ACHN (cell line): ENCODE results near the gene PRAMEF2.
"Not testable (repeated sequence)": the region's sequence is repeated elsewhere in the genome, so short reads cannot be mapped to it uniquely, and the experiment has no call there.

ENCODE experiments used
- DNase-seq: peaks from one replicate; pipeline ENCODE4 v3.0.0-alpha.2; 2015
- in situ Hi-C: cut with HindIII; loops from 2 replicates; pipeline ENCODE4 v1.10.0; 2017; ENCODE audit warnings: low sequenced_read_pairs, low pct_ligation_motif_present, low pct_unique_long_range_greater_than_20kb

Gene PRAMEF2, protein sequence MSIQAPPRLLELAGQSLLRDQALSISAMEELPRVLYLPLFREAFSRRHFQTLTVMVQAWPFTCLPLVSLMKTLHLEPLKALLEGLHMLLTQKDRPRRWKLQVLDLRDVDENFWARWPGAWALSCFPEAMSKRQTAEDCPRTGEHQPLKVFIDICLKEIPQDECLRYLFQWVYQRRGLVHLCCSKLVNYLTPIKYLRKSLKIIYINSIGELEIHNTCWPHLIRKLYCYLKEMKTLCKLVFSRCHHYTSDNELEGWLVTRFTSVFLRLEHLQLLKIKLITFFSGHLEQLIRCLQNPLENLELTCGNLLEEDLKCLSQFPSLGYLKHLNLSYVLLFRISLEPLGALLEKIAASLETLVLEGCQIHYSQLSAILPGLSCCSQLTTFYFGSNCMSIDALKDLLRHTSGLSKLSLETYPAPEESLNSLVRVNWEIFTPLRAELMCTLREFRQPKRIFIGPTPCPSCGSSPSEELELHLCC

DNA sequence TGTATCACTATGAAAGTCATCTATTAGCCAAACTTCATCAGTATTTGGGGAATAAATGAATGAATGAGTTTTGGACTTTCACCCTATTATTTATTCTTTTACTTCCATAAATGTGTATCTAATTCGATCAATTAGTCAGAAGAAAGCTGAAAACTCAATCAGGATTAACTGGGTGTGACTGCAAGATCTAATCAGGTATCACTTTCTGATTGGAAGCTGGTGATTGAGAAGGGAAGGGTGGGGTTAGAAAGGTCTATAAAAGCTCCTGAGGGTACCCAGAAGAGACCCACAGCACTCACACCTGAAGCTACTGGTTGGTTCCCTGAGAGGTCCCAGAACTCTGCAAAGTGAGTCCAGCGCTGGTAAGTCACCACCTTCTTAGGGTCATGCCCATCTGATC lies at the start of gene PRAMEF2:
PRAMEF2 (plus strand) TSS at position 301 of the 400 bp plus-strand sequence. CDS start 1,924 bp downstream, outside the sequence.
- DNase-seq, in situ Hi-C loops: not testable (repeated sequence)

DNA sequence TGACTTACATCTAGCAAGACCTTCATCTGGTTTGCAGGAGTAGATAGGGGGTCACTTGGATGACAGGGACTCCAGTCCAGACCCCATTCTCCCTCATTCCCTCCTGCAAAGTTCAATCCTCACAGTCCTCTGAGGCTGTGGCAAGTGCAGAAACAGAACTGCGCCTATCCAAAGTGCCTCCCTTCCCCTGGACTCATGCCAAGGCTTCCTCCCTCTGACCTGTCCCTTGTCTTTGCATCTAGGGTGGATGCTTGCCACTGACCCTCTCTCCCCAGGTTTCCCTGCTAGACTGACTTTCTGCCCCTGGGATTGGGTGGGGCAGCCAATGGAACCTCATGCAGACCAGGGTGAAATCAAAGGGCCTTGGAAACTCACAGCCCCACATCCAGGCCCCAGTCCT lies 47.0 kb upstream of the PRAMEF2 start:
- in situ Hi-C loops: no loop called here
- no peak for DNase-seq

DNA sequence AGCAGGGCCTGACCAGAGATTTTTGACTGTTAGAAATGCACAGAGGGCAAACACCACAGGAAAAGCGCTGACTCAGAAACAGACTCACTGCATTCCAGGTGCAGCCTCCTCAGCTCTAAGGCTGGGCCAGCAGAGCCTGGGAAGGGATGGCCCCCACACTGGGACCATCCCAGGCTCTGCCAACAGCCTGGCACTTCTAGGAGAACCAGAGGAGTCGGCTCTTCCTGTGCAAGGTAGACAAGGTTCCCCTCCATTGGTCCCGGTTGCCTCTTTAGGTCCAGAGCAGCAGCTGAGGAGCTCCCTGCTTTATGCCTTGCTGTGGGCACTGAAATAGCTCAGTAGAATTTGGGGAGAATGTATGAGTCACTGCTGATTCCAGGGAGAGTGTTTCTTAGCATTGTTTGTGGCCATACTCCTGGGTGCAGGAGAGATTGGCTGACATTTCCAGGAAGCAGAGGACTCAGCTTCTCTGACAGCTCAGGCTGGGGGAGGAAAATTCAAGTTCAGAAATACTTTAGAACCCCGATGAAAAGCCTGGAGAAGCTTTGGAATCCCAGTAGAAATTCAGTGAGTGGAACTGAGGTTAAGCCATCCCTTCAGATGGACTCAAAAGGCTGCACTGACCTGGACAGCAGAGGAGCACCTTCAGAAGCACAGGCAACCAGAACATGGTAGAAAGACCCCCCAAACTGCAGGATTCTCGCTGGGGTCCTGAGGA lies 46.0 kb upstream of the PRAMEF2 start:
- in situ Hi-C loops: no loop called here
- no peak for DNase-seq

DNA sequence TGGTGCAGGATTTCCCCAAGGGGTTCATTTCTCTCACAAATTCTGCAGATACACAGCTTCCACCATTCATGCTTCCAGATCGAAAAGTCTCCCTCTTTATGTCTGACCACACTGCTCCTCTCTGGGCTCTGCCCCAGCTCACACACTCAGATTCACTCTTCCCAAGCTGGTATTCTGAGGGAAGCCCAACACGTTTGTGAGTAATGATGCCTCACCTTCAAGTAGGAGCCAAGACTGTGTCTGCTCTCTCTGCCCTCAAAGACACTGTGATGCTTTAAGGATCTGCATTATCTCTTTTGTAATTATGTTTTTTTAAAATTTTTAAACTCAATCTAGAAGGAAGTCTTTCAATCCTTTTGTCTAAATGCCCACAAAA lies 45.5 kb upstream of the PRAMEF2 start:
- no peak for DNase-seq
- in situ Hi-C loops: no loop called here

DNA sequence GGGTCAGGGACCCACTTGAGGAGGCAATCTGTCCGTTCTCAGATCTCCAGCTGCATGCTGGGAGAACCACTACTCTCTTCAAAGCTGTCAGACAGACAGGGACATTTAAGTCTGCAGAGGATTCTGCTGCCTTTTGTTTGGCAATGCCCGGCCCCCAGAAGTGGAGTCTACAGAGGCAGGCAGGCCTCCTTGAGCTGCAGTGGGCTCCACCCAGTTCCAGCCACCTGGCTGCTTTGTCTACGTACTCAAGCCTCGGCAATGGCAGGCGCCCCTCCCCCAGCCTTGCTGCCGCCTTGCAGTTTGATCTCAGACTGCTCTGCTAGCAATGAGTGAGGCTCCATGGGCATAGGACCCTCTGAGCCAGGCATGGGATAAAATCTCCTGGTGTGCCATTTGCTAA lies 37.8 kb upstream of the PRAMEF2 start:
- DNase-seq, in situ Hi-C loops: not testable (repeated sequence)

DNA sequence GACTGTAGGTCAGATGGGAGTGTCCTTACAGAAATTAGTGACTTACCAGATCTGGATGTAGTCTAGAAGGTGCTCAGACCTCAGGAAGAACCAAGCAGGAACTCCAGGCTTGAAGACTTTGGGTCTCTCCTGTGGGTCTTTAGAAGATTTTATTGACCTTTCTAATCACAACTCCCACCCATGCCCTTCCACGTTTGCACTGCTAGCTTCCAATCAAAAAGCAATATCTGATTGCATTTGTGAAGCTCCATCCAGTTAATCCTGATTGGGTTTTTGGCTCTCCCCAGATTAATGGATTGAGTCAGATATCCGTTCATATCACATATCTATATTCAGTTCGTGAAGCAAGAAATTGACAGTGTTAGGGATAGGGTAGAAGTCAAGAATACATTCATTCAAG lies 25.6 kb upstream of the PRAMEF2 start, which contains the start of gene PRAMEF11:
PRAMEF11 (minus strand) TSS at position 101 of the 400 bp plus-strand sequence. CDS start 2,621 bp downstream, outside the sequence.
- DNase-seq, in situ Hi-C loops: not testable (repeated sequence)

DNA sequence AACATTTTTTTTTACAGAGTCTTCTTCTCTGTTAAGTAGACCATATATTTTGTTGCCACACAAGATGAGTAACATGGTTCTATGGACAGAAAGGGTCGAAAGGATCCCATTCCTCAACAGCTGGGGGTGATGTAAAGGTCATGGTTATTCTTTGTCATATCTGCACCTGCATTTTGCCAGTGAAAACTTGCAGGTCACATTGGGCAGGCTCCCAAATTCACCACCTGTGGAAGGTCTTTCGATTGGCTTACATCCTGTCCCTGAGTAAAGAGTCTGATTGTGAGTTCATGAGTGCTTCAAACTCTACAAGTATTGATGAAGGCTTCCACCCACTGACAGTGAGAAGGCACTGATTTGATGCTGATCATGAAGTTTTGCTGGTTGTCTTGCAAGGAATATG lies 23.6 kb upstream of the PRAMEF2 start:
- in situ Hi-C loops, DNase-seq: not testable (repeated sequence)

DNA sequence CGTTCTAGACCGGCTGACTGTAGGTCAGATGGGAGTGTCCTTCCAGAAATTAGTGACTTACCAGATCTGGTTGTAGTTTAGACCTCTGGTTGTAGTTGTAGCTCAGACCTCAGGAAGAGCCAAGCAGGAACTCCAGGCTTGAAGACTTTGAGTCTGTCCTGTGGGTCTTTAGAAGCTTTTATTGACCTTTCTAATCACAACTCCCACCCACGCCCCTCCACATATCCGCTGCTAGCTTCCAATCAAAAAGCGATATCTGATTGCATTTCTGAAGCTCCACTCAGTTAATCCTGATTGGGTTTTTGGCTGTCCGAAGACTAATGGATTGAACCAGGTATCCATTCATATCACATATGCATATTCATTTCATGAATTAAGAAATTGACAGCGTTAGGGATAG lies 8.3 kb upstream of the PRAMEF2 start, which contains the start of gene HNRNPCL1:
HNRNPCL1 (minus strand) TSS at position 101 of the 400 bp plus-strand sequence. CDS start 431 bp downstream, outside the sequence.
- DNase-seq, in situ Hi-C loops: not testable (repeated sequence)

DNA sequence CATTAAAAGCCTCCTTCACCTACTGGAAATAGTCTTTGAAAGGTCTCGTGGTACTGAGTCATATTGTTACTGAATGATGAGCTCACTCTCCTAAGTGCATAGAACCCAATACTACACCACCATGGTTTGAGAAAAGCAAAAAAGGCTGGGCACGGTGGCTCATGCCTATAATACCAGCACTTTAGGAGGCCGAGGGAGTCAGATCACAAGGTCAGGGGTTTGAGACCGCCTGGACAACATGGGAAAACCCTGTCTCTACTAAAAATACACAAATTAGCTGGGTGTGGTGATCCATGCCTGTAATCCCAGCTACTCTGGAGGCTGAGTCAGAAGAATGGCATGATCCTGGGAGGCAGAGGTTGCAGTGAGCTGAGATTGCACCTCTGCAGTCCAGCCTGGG lies 5.1 kb upstream of the PRAMEF2 start:
- in situ Hi-C loops: no loop called here
- peak; percentile 14 for DNase-seq

DNA sequence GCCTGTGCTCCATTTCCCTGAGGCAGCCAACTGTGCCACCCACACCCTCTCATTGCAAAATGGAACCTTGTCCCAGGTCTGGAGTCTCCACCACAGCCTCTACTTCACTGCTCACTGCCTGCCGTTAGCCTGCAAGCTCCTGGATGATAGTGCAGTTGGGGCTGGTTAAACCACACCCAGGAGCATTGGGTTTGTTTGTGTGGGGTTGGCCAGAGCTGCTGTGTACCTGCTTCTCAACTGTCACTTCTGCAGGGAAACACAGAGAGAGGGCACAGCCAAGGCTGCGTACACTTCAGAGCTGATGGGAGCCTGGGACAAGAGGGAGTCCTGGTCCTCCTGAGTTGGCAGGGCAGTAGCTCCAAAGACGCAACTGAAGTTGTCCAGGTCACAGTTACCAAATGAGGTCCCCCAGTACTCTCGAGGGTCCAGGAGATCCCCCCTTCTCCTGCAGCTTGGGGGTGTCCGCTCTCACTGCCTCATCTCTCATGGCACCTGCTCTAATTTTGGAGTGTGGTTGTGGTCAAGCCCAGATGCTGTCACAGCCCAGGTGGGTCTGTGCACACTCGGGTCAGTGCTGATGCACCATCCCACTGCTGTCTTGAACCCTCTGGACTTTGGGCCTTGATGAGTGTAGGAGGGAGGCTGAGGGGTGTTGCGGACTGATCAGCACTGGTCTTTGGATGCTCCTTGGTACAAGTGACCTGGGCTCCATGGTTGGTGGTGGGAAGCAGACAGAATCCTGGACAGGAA lies 6.4 kb downstream of the PRAMEF2 start:
- in situ Hi-C loops, DNase-seq: not testable (repeated sequence)

DNA sequence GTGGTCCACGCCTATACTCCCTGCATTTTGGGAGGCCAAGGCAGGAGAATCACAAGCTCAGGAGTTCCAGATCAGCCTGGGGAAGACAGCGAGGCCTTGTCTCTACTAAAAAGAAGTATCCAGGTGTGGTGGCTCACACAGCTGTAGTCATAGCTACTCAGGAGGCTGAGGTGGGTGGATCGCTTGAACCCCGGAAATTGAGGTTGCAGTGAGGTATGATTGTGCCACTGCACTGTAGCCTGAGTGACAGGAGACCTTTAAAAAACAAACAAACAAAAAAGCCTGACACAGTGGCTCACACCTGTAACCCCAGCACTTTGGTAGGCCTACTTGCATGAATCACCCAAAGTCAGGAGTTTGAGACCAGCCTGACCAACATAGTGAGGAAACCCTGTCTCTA lies 21.6 kb downstream of the PRAMEF2 start:
- in situ Hi-C loops, DNase-seq: not testable (repeated sequence)

DNA sequence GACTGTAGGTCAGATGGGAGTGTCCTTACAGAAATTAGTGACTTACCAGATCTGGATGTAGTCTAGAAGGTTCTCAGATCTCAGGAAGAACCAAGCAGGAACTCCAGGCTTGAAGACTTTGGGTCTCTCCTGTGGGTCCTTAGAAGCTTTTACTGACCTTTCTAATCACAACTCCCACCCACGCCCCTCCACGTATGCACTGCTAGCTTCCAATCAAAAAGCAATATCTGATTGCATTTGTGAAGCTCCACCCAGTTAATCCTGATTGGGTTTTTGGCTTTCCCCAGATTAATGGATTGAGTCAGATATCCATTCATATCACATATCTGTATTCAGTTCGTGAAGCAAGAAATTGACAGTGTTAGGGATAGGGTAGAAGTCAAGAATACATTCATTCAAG lies 29.2 kb downstream of the PRAMEF2 start, which contains the start of gene PRAMEF4:
PRAMEF4 (minus strand) TSS at position 101 of the 400 bp plus-strand sequence. CDS start 2,807 bp downstream, outside the sequence.
- in situ Hi-C loops, DNase-seq: not testable (repeated sequence)

DNA sequence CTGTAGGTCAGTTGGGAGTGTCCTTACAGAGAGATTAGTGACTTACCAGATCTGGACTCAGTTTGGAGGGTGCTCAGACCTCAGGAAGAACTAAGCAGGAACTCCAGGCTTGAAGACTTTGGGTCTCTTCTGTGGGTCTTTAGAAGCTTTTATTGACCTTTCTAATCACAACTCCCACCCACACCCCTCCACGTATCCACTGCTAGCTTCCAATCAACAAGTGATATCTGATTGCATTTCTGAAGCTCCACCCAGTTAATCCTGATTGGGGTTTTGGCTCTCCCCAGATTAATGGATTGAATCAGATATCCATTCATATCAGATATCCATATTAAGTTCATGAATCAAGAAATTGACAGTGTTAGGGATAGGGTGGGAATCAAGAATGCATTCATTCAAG lies 41.3 kb downstream of the PRAMEF2 start, which contains the start of gene PRAMEF10:
PRAMEF10 (minus strand) TSS at position 101 of the 400 bp plus-strand sequence. CDS start 2,423 bp downstream, outside the sequence.
- in situ Hi-C loops, DNase-seq: not testable (repeated sequence)

DNA sequence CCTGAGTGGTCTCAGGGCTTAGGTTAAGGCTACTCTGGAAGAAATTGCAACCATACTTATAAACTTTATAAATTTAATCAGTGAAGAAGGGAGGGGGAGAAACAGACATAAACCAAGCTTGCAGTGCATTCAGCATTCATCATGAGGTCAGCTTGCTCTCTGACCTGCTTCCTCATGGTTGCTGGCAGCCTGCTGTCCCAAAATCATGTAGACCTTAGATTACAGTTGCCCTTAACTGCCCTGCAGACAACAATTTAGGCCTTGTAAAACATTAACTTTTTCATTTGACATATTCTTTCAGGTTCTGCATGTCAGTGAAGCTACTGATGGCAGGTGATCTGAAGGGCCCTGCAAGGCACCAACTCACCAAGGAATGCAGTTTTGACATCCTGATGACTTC lies 42.3 kb downstream of the PRAMEF2 start:
- in situ Hi-C loops, DNase-seq: not testable (repeated sequence)

DNA sequence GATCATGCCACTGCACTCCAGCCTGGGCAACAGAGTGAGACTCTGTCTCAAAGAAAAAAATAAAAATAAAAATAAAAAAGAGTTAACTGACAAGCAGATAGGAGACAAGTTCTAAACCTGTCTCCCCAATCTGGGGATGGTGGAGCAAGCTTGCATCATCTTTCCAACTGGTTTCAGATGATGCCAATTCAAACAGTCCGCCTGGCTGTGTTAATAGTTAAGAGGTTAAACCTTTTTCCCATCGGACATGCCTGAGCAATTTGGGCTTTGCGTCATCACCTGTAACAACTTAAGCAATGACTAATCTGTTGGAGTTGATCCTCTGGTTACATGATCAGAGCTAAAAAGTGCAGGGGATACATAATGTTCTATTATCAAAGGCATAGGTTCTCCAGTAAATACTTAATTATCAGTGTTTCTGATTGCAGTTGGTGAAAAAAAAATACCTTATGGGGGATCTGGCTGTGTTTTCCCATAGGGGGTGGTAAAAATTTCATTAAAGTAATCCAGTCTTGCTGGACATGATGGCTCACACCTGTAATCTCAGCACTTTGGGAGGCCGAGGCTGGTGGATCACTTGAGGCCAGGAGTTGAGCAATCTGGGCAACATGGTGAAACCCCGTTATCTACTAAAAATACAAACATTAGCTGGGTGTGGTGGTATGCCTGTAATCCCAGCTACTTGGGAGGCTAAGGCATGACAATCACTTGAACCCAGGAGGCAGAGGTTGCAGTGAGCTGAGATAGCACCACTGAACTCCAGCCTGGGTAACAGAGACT lies 47.1 kb downstream of the PRAMEF2 start:
- DNase-seq, in situ Hi-C loops: not testable (repeated sequence)
